ENCODE results near the gene FRMPD4. TPM values are rescaled to one million over a fixed set of nuclear protein-coding genes. Genes with fewer than 3 reads are reported as not detected.
"Not testable (repeated sequence)": the region's sequence is repeated elsewhere in the genome, so short reads cannot be mapped to it uniquely, and the experiment has no call there.

The FRMPD4 gene
- total and polyA plus RNA-seq, 5 donors: 0.33 to 2.1 (median 0.43) TPM

DNA sequence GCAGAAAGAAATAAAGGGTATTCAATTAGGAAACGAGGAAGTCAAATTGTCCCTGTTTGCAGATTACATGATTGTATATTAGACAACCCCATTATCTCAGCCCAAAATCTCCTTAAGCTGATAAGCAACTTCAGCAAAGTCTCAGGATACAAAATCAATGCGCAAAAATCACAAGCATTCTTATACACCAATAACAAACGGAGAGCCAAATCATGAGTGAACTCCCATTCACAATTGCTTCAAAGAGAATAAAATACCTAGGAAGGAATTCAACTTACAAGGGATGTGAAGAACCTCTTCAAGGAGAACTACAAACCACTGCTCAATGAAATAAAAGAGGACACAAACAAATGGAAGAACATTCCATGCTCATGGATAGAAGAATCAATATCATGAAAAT is 404.0 kb downstream of the FRMPD4 start:
- ATAC-seq; DNase-seq; H3K27ac ChIP-seq (ENCODE audit: low read length); H3K4me1 ChIP-seq (ENCODE audit: control insufficient read depth, insufficient read depth, low read length); H3K27me3 ChIP-seq (ENCODE audit: control insufficient read depth, insufficient read depth); H3K4me3 ChIP-seq (ENCODE audit: low read length); H3K9me3 ChIP-seq (ENCODE audit: control insufficient read depth, low read length); intact Hi-C loops (cut with DNase I): not testable (repeated sequence)
- WGBS: 79% methylated on average over 3 of the region's 3 CpGs

DNA sequence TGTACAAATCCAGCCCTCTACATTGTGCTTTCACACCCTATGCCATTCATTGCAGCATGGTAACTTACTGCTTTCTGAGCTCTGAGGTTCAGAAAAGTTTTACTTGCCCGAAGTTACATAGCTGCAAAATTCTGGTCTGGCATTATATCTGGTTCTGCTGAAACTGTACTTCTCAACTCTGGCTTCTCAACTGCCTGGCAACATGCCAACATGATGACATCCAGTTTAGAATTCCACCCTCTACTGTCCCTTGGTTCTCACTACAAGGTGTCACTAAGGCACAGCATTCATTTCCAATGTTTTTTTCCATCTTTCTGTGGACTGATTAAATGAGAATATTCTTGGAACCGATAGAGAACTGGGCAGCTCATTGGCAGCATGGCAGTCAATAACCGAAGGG is 410.1 kb downstream of the FRMPD4 start:
- H3K9me3 ChIP-seq (ENCODE audit: control insufficient read depth, low read length): no peaks in the 10 kb centered on the region
- H3K27me3 ChIP-seq (ENCODE audit: control insufficient read depth, insufficient read depth): no peaks in the 10 kb centered on the region
- WGBS: 47% methylated on average over 3 of the region's 3 CpGs
- intact Hi-C loops (cut with DNase I): no loop called here
- H3K4me1 ChIP-seq (ENCODE audit: control insufficient read depth, insufficient read depth, low read length): no peaks in the 10 kb centered on the region
- no peak overlapping the region for H3K4me3 ChIP-seq (ENCODE audit: low read length)
- no peak overlapping the region for H3K27ac ChIP-seq (ENCODE audit: low read length)
- no peak for DNase-seq
- no peak for ATAC-seq

DNA sequence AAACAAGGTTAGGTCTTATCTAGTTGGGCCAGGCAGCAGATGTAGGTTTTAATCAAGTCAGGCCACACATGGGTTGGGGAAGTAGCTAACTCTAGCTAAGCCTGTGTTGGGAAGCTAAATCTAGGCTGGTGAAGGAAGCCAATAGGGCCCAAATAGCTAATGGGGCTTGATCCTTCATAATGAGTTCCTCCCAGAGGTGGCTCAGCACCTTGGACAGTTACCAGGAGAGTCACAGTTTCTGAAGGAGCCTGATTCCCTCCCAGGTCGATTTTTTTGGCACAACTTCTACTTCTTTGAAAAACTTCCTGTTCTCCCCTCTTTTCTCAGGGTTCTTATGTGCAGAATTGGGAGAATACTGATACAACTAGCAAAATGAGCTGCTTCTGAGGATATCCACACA is 410.5 kb downstream of the FRMPD4 start:
- Histone ChIP-seq H3K27ac (ENCODE audit: low read length) (no peak overlapping the region), H3K4me3 (ENCODE audit: low read length) (no peak overlapping the region), H3K9me3 (ENCODE audit: control insufficient read depth, low read length) (no peaks in the 10 kb centered on the region), H3K4me1 (ENCODE audit: control insufficient read depth, insufficient read depth, low read length) (no peaks in the 10 kb centered on the region), H3K27me3 (ENCODE audit: control insufficient read depth, insufficient read depth) (no peaks in the 10 kb centered on the region)
- ATAC-seq: no peak
- intact Hi-C loops (cut with DNase I): no loop called here
- no peak for DNase-seq
- 7% methylated on average over 1 of the region's 1 CpG for WGBS

DNA sequence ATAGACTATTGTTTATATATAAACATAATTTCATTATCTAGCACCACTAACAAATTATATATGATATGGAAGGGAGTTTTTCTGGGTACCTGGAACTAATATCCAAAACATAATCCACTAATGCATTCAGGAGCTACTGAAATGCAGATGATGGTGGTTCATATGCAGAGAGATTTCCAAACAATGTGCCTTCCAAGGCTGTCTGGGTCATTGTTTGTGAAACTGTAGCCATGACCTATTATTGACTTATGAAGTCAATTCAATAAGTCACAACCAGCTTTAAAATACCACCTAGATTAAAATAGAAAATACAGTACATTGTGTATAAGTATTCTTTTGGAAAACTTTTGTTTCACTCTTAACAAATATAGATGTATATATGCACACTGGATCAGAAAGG is 415.9 kb downstream of the FRMPD4 start:
- no peaks in the 10 kb centered on the region for H3K27me3 ChIP-seq (ENCODE audit: control insufficient read depth, insufficient read depth)
- no peaks in the 10 kb centered on the region for H3K4me1 ChIP-seq (ENCODE audit: control insufficient read depth, insufficient read depth, low read length)
- ATAC-seq (no peak), DNase-seq (no peak)
- intact Hi-C loops (cut with DNase I): no loop called here
- H3K9me3 ChIP-seq (ENCODE audit: control insufficient read depth, low read length): no peaks in the 10 kb centered on the region
- no peak overlapping the region for H3K4me3 ChIP-seq (ENCODE audit: low read length)
- H3K27ac ChIP-seq (ENCODE audit: low read length): no peak overlapping the region

DNA sequence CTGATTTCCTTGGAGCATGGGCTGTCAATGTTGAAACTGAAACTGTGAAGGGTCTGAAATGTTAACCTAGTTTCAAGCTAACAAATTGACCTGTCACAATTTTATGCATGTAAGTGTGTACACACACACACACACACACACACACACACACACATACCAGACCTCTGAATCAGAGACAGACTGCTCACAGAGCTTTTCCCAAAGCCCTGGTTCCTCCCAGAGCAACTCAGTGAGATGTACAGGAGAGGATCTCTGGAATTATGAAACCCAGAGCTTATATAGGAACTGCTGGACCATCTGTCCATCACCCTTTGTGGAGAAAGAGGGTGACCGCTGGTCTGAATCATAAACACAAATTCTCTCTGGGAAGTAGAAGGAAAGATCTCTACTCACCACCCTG is 424.8 kb downstream of the FRMPD4 start:
- no peak for DNase-seq
- Histone ChIP-seq H3K4me1 (ENCODE audit: control insufficient read depth, insufficient read depth, low read length) (no peaks in the 10 kb centered on the region), H3K4me3 (ENCODE audit: low read length) (no peak overlapping the region), H3K27ac (ENCODE audit: low read length) (no peak overlapping the region), H3K27me3 (ENCODE audit: control insufficient read depth, insufficient read depth) (no peaks in the 10 kb centered on the region), H3K9me3 (ENCODE audit: control insufficient read depth, low read length) (no peaks in the 10 kb centered on the region)
- intact Hi-C loops (cut with DNase I): no loop called here
- no peak for ATAC-seq
- 81% methylated on average over 1 of the region's 1 CpG for WGBS

DNA sequence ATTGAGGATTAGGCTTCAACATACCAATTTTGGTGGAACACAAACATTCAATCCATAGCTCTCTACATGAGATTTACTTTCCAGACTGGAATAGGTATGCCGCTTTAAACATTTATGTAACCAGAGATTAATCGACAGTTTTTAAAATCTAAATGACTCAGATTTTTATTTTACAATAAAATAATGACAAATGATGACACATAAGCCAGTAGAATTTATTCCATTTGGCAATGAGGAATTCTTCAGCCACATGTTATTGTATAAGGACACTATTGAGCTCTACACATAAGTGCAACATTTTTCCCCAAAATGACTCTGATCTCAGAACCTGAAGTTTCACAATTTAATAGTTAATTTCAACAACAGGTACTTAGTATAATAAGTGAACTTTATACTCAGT is 425.9 kb downstream of the FRMPD4 start:
- Histone ChIP-seq H3K27ac (ENCODE audit: low read length) (no peak overlapping the region), H3K9me3 (ENCODE audit: control insufficient read depth, low read length) (no peaks in the 10 kb centered on the region), H3K27me3 (ENCODE audit: control insufficient read depth, insufficient read depth) (no peaks in the 10 kb centered on the region), H3K4me3 (ENCODE audit: low read length) (no peak overlapping the region), H3K4me1 (ENCODE audit: control insufficient read depth, insufficient read depth, low read length) (no peaks in the 10 kb centered on the region)
- no peak for DNase-seq
- intact Hi-C loops (cut with DNase I): no loop called here
- no peak for ATAC-seq
- WGBS: 94% methylated on average over 2 of the region's 2 CpGs

DNA sequence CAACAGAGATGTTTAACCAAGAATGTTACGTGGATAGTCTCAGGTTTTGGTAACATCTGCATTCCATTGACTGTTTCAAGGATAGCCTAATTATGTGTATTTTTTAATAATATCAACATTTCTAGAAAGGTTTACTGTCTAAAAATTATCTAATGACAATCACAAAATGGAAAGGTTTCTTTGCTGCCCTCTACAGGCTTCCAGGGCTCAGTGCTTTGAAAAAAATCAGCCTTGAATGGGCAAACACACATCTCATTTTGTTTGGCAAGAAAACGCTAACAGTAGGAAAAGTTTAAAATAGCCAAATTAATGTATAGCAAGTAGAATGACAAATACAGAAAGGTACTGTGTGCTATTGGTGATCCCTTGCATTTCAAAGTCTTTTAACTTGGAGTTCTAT is 429.6 kb downstream of the FRMPD4 start:
- 56% methylated on average over 2 of the region's 2 CpGs for WGBS
- no peak for ATAC-seq
- Histone ChIP-seq H3K9me3 (ENCODE audit: control insufficient read depth, low read length) (no peaks in the 10 kb centered on the region), H3K4me3 (ENCODE audit: low read length) (no peak overlapping the region), H3K4me1 (ENCODE audit: control insufficient read depth, insufficient read depth, low read length) (no peaks in the 10 kb centered on the region), H3K27ac (ENCODE audit: low read length) (no peak overlapping the region), H3K27me3 (ENCODE audit: control insufficient read depth, insufficient read depth) (no peaks in the 10 kb centered on the region)
- intact Hi-C loops (cut with DNase I): no loop called here
- no peak for DNase-seq

DNA sequence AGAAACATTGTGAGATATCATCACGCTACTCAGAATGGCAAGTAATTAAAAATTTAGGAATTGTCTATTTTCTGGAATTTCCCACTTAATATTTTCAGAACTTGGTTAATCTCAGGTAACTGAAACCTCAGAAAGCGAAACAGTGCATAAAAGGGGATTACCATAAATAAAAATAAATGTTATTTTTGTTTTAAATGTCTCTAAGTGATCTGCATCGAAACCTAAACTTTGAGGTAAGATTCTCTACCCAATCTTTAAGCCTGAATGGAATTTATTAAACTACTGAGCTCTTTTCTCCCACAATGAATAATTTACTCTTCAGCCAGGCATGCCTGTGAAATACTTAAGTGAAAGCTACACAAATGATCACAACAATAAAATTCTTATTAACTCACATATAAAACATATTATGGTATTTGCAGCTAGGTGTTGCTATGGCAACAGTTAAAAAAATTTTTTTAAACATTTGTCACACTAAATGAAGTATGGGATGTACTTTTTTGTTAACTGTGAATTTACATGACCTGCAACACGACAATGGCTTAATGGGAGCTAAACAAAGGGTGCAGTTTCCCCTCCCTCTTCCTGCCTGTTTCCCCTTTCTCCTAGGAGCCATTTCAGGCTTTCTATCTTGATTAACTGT is 432.7 kb downstream of the FRMPD4 start:
- DNase-seq (no peak), ATAC-seq (no peak)
- intact Hi-C loops (cut with DNase I): no loop called here
- no peak overlapping the region for H3K4me3 ChIP-seq (ENCODE audit: low read length)
- no peaks in the 10 kb centered on the region for H3K4me1 ChIP-seq (ENCODE audit: control insufficient read depth, insufficient read depth, low read length)
- no peaks in the 10 kb centered on the region for H3K9me3 ChIP-seq (ENCODE audit: control insufficient read depth, low read length)
- no peak overlapping the region for H3K27ac ChIP-seq (ENCODE audit: low read length)
- 79% methylated on average over 4 of the region's 4 CpGs for WGBS
- no peaks in the 10 kb centered on the region for H3K27me3 ChIP-seq (ENCODE audit: control insufficient read depth, insufficient read depth)

DNA sequence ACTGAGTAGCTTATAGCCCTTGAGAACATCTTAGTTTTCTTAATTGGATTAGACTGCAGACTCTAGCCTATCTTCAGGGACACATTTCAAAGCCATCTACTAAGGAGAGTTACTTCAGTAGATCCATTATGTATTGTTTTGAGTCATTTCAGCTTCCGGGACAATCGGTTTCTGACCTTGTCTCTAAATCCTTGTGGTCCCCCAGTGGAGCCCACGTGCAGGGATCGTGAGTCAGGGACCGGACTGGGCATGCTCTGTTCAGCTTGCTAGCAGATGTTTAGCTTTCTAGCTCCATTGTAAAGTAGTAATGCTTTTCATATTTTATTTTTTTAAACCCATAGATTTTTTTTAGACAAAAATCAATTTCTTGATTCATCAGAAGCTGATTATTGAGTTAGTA is 441.0 kb downstream of the FRMPD4 start:
- Histone ChIP-seq H3K27me3 (ENCODE audit: control insufficient read depth, insufficient read depth) (no peaks in the 10 kb centered on the region), H3K27ac (ENCODE audit: low read length) (no peak overlapping the region), H3K4me3 (ENCODE audit: low read length) (no peak overlapping the region), H3K4me1 (ENCODE audit: control insufficient read depth, insufficient read depth, low read length) (no peaks in the 10 kb centered on the region), H3K9me3 (ENCODE audit: control insufficient read depth, low read length) (no peaks in the 10 kb centered on the region)
- intact Hi-C loops (cut with DNase I): no loop called here
- no peak for ATAC-seq
- no peak for DNase-seq
- 87% methylated on average over 5 of the region's 5 CpGs for WGBS

DNA sequence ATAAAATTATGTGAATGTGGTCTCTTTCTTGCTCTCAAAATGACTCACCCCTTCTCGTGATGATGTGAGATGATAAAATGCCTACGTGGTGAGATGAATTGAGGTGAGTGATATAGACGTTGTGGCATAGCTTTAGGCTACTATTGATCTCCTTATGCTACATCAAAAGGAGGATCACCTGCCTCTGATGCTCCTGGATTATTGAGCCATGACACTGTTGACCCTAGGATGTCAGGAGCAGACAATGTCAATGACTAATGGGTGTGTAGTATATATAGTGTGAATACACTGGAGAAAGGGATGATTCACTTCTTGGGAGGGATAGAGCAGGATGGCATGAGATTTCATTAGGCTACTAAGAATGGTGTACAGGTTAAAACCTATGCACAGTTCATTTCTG is 442.3 kb downstream of the FRMPD4 start:
- WGBS: 63% methylated on average over 3 of the region's 3 CpGs
- Histone ChIP-seq H3K4me1 (ENCODE audit: control insufficient read depth, insufficient read depth, low read length) (no peaks in the 10 kb centered on the region), H3K27ac (ENCODE audit: low read length) (no peak overlapping the region), H3K27me3 (ENCODE audit: control insufficient read depth, insufficient read depth) (no peaks in the 10 kb centered on the region), H3K9me3 (ENCODE audit: control insufficient read depth, low read length) (no peaks in the 10 kb centered on the region), H3K4me3 (ENCODE audit: low read length) (no peak overlapping the region)
- intact Hi-C loops (cut with DNase I): no loop called here
- DNase-seq (no peak), ATAC-seq (no peak)

DNA sequence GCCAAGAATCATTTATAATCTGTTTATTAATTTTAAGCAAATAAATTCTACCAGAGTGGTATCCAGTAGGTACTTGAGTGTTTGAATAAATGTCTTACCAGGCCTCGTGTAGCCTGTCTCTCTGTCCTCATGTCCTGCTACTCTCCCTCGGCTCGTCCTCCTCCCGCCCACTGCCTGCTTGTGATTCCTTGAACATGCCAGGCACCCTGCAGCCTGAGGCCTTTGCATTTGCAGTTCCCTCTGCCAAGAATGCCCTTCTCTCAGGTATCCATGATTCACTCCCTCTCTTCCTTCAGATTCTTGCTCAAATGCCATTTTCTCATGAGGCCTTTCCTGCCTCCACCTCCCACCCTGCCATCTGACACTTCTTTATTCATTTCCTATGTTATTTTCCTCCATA is 443.3 kb downstream of the FRMPD4 start:
- WGBS: 71% methylated on average over 4 of the region's 4 CpGs

DNA sequence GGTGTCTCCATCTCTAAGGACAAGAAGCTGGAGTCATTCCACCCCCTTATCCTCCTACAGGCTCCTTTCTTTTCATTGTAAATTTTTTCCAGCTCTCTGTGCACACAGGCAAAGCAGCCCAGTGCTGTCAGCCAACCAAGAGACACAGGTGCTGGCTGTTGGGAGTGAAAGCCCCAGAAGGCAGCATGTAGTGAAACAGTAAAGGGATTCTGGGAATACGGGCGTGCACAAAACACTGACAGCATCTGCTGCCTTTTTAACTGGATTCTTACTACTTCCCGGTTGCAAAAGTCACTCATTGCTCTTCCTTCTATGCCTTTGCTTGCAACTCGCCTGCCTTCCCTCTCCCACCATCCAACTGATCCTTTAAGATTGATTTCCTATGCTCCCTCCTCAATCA is 444.4 kb downstream of the FRMPD4 start:
- ATAC-seq: no peak
- Histone ChIP-seq H3K9me3 (ENCODE audit: control insufficient read depth, low read length) (no peaks in the 10 kb centered on the region), H3K27me3 (ENCODE audit: control insufficient read depth, insufficient read depth) (no peaks in the 10 kb centered on the region), H3K27ac (ENCODE audit: low read length) (no peak overlapping the region), H3K4me1 (ENCODE audit: control insufficient read depth, insufficient read depth, low read length) (no peaks in the 10 kb centered on the region), H3K4me3 (ENCODE audit: low read length) (no peak overlapping the region)
- 82% methylated on average over 4 of the region's 4 CpGs for WGBS
- intact Hi-C loops (cut with DNase I): no loop called here
- DNase-seq: no peak

More for the DNA sequence above, 443.3 kb downstream of the FRMPD4 start:
- H3K27me3 ChIP-seq (ENCODE audit: control insufficient read depth, insufficient read depth): no peaks in the 10 kb centered on the region
- H3K27ac ChIP-seq (ENCODE audit: low read length): no peak overlapping the region
- no peaks in the 10 kb centered on the region for H3K4me1 ChIP-seq (ENCODE audit: control insufficient read depth, insufficient read depth, low read length)
- no peaks in the 10 kb centered on the region for H3K9me3 ChIP-seq (ENCODE audit: control insufficient read depth, low read length)
- intact Hi-C loops (cut with DNase I): no loop called here
- H3K4me3 ChIP-seq (ENCODE audit: low read length): no peak overlapping the region
- no peak for DNase-seq
- no peak for ATAC-seq
